Endothelial cell of umbilical vein (primary cell): ENCODE measurements around the gene MYO9B. TPM values are rescaled to one million over a fixed set of nuclear protein-coding genes. Genes with fewer than 3 reads are reported as not detected.

ENCODE experiments used
- BruUV-seq: library from RNA; stranded (reverse); fragments of 400-500 nt; replicated peaks from 2 replicates; lab custom pipeline; 2021; lab: Mats Ljungman, UMichigan
- CTCF ChIA-PET: fragments of 300-600, 350-600 bp; sonication (Branson Sonifier 250); formaldehyde crosslinking; loops from one replicate; lab custom pipeline; 2021; ENCODE audit warnings: antibody characterized with exemption, inconsistent platforms; lab: Charles Lee
- POLR2A ChIA-PET: fragments of 300-600, 350-600 bp; sonication (Branson Sonifier 250); formaldehyde crosslinking; loops from one replicate; lab custom pipeline; 2021; ENCODE audit warnings: antibody characterized with exemption, inconsistent platforms; lab: Charles Lee
- DNase-seq: peaks from one replicate; pipeline ENCODE4 v3.0.0-alpha.2; 2011; ENCODE audit warnings: low read depth, low spot score
- FAIRE-seq: peaks from 2 replicates; lab custom pipeline; 2011; peaks lifted over from hg19 to GRCh38; lab: Jason Lieb, UNC
- H2AFZ ChIP-seq: 2 replicates; pipeline ENCODE4 v1.6.0; 2012; ENCODE audit warnings: low read depth, low read length, control low read depth, inconsistent platforms
- H3K27ac ChIP-seq: 2 replicates; pipeline ENCODE4 v1.5.1; 2011; ENCODE audit warnings: low read depth, mild to moderate bottlenecking, control low read depth, low read length, moderate library complexity; ENCODE audit not compliant: insufficient read depth
- H3K27me3 ChIP-seq, 2 experiments: 2 replicates each; pipeline versions ENCODE4 v1.6.0 to v1.6.1; 2011; ENCODE audit warnings: low read length in 2 of 2, mixed read lengths in 1 of 2; ENCODE audit not compliant: control insufficient read depth in 2 of 2, insufficient read depth in 2 of 2
- H3K36me3 ChIP-seq, 2 experiments: 2 replicates in 1 of 2; 3 replicates in 1 of 2; pipeline ENCODE4 v1.5.1; 2011; ENCODE audit warnings: low read length in 2 of 2, mild to moderate bottlenecking in 1 of 2, moderate library complexity in 1 of 2; ENCODE audit not compliant: control insufficient read depth in 2 of 2, insufficient read depth in 2 of 2; ENCODE audit errors: extremely low read depth in 1 of 2
- H3K4me1 ChIP-seq: 3 replicates; pipeline ENCODE4 v1.5.1; 2011; ENCODE audit warnings: mild to moderate bottlenecking, low read length; ENCODE audit not compliant: control insufficient read depth, insufficient read depth; ENCODE audit errors: extremely low read depth
- H3K4me2 ChIP-seq: 2 replicates; pipeline ENCODE4 v1.6.1; 2011; ENCODE audit warnings: low read length, control low read depth, mixed read lengths; ENCODE audit not compliant: insufficient read depth
- H3K4me3 ChIP-seq, 3 experiments: fragments of 200-600 bp in 1 of 3; sonication (generic), shearing (Covaris generic) in 1 of 3; replicated peaks in 1 of 3; 2 replicates each; pipeline ENCODE4 v1.5.1; 2011 to 2016; ENCODE audit warnings: control low read depth in 3 of 3, low read length in 3 of 3, mild to moderate bottlenecking in 2 of 3, inconsistent platforms in 1 of 3, low read depth in 1 of 3, moderate library complexity in 1 of 3; ENCODE audit not compliant: insufficient read depth in 1 of 3
- H3K79me2 ChIP-seq: 2 replicates; pipeline ENCODE4 v1.6.0; 2012; ENCODE audit warnings: low read length, inconsistent platforms; ENCODE audit not compliant: control insufficient read depth, insufficient read depth
- H3K9ac ChIP-seq: replicated peaks from 2 replicates; pipeline ENCODE3; 2011; ENCODE audit warnings: low read length, control low read depth; ENCODE audit not compliant: insufficient read depth; ENCODE audit errors: extremely low read depth
- H3K9me1 ChIP-seq: replicated peaks from 3 replicates; pipeline ENCODE4 v1.6.0; 2011; ENCODE audit warnings: mild to moderate bottlenecking, low read length; ENCODE audit not compliant: control insufficient read depth, insufficient read depth; ENCODE audit errors: extremely low read depth
- H3K9me3 ChIP-seq: replicated peaks from 2 replicates; pipeline ENCODE4 v1.5.1; 2012; ENCODE audit warnings: low read length, inconsistent platforms; ENCODE audit not compliant: control insufficient read depth, insufficient read depth
- H4K20me1 ChIP-seq: replicated peaks from 2 replicates; pipeline ENCODE3; 2011; ENCODE audit warnings: mild to moderate bottlenecking, low read length; ENCODE audit not compliant: control insufficient read depth, insufficient read depth; ENCODE audit errors: extremely low read depth
- EZH2 ChIP-seq: IDR thresholded peaks from 2 replicates; pipeline ENCODE4 v1.6.1; 2012; ENCODE audit warnings: borderline replicate concordance, low read depth, mild to moderate bottlenecking, moderate library complexity, low read length, inconsistent platforms; ENCODE audit not compliant: severe bottlenecking
- FOS ChIP-seq: IDR thresholded peaks from 2 replicates; pipeline ENCODE4 v1.6.1; 2011; ENCODE audit warnings: mild to moderate bottlenecking, low read length, moderate library complexity, borderline replicate concordance; ENCODE audit not compliant: insufficient read depth
- GATA2 ChIP-seq: IDR thresholded peaks from 2 replicates; pipeline ENCODE4 v1.7.0; 2011; ENCODE audit warnings: low read depth, mild to moderate bottlenecking, moderate library complexity, mixed read lengths, low read length; ENCODE audit not compliant: insufficient read length, insufficient read depth
- JUN ChIP-seq: IDR thresholded peaks from 2 replicates; pipeline ENCODE4 v1.6.1; 2011; ENCODE audit warnings: borderline replicate concordance, low read depth; ENCODE audit not compliant: insufficient read length, insufficient read depth
- MYC ChIP-seq: IDR thresholded peaks from one replicate; pipeline ENCODE4 v1.6.1; 2011; ENCODE audit warnings: mild to moderate bottlenecking, low read depth, low read length
- POLR2A ChIP-seq: IDR thresholded peaks from 2 replicates; pipeline ENCODE4 v1.6.1; 2012; ENCODE audit warnings: low read depth, mild to moderate bottlenecking, control low read depth, low read length
- dilution Hi-C: fragments of 300-500 bp; cut with MboI; formaldehyde crosslinking; loops from one replicate; pipeline ENCODE4 v1.15.0; 2019; ENCODE audit warnings: low sequenced_read_pairs; ENCODE audit not compliant: extremely low pct_ligation_motif_present
- intact Hi-C: fragments of 100-400 bp; cut with micrococcal nuclease; formaldehyde crosslinking; loops from one replicate; pipeline ENCODE4 v1.10.0; 2022
- polyA plus RNA-seq, 4 experiments: library from polyadenylated mRNA; depleted of rRNA in 3 of 4; stranded (reverse) in 3 of 4; unstranded in 1 of 4; fragments of >200 nt; gene quantifications; 2 replicates each; pipeline versions ENCODE4 v1.2.1 to v1.2.3, GENCODE V29; 2011 to 2012; ENCODE audit warnings: missing spikeins in 1 of 4
- total RNA-seq: library from RNA; stranded (reverse); gene quantifications from 2 replicates; pipeline ENCODE4 v1.2.3, GENCODE V29; 2021
- TF ChIP-seq, protein P1 (sequence below), 2 donors: IDR thresholded peaks; 1 replicate in 1 of 2; 2 replicates in 1 of 2; pipeline ENCODE4 v1.5.1; 2011; ENCODE audit warnings: low read length in 2 of 2, mild to moderate bottlenecking in 2 of 2, moderate library complexity in 2 of 2, control low read depth in 1 of 2, inconsistent platforms in 1 of 2, low read depth in 1 of 2; ENCODE audit not compliant: insufficient read depth in 1 of 2; ENCODE audit errors: extremely low read depth in 1 of 2
- TF ChIP-seq, protein P2 (sequence below): IDR thresholded peaks from 2 replicates; pipeline ENCODE4 v1.6.1; 2011; ENCODE audit not compliant: insufficient read depth, insufficient read length

Gene MYO9B
- total and polyA plus RNA-seq, 2 donors (not counting 3 experiments of a cell fraction or from before 2014, with no cell fraction given), result 64.4 to 119 TPM

DNA sequence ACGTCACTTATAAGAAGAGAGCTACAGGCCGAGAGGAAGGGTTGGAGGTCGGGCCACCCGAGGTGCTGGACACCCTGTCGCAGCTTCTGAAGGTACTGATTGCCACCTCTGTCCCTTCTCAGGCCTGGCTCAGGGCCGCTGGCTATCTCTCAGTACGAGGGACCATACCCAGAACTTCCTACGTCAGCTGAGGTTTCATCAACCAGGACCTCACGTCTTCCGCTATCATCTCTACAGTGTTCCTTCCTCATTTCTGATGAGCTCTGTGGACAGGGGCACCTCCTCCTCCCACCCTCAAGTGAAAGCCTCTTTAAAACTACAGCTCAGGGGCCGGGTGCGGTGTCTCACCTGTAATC is 81.3 kb downstream of the MYO9B start:
- Histone ChIP-seq H3K9ac (no peak overlapping the region), H3K4me3 (no peak overlapping the region), H3K4me2 (no peak overlapping the region), H3K4me1 (no peaks in the 10 kb centered on the region), H3K9me3 (no peaks in the 10 kb centered on the region), H3K9me1 (no peaks in the 10 kb centered on the region), H3K27me3 (no peaks in the 10 kb centered on the region), H3K36me3 (peaks cover 19 to 57% of the 10 kb centered on the region in 2 experiments), H3K27ac (no peak overlapping the region), H3K79me2 (no peaks in the 10 kb centered on the region), H4K20me1 (no peaks in the 10 kb centered on the region), H2AFZ (no peak overlapping the region)
- intact Hi-C loops (no loop called here), dilution Hi-C loops (no loop called here)
- ChIA-PET CTCF (interaction anchor here (2.3 kb wide), 1 partner anchor 88 kb away, joined by 5 read pairs; no protein-coding TSS in a partner anchor), POLR2A (interaction anchor here (0.6 kb wide), 1 partner anchor 46 kb away, joined by 3 read pairs; no protein-coding TSS in a partner anchor)
- no TSS peak for BruUV-seq
- DNase-seq (no peak), FAIRE-seq (no peak)
- no peak for TF ChIP-seq GATA2
- TF ChIP-seq FOS, result no peak
- TF ChIP-seq, protein P1, sequence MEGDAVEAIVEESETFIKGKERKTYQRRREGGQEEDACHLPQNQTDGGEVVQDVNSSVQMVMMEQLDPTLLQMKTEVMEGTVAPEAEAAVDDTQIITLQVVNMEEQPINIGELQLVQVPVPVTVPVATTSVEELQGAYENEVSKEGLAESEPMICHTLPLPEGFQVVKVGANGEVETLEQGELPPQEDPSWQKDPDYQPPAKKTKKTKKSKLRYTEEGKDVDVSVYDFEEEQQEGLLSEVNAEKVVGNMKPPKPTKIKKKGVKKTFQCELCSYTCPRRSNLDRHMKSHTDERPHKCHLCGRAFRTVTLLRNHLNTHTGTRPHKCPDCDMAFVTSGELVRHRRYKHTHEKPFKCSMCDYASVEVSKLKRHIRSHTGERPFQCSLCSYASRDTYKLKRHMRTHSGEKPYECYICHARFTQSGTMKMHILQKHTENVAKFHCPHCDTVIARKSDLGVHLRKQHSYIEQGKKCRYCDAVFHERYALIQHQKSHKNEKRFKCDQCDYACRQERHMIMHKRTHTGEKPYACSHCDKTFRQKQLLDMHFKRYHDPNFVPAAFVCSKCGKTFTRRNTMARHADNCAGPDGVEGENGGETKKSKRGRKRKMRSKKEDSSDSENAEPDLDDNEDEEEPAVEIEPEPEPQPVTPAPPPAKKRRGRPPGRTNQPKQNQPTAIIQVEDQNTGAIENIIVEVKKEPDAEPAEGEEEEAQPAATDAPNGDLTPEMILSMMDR (IDR thresholded peaks at IDR 0.05; ENCODE audit: extremely low read depth in 1 of 2, insufficient read depth in 1 of 2, low read depth in 1 of 2, low read length in 2 of 2), result no peak
- TF ChIP-seq POLR2A, result no peak
- no peak for TF ChIP-seq JUN
- no peak for TF ChIP-seq MYC
- no peak for TF ChIP-seq EZH2
- TF ChIP-seq, protein P2, sequence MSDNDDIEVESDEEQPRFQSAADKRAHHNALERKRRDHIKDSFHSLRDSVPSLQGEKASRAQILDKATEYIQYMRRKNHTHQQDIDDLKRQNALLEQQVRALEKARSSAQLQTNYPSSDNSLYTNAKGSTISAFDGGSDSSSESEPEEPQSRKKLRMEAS, result no peak
